Activated CD8-positive, alpha-beta memory T cell treated with anti-CD3 and anti-CD28 coated beads for 24 hours (primary cell): ENCODE results near the gene CHID1.

Experiments used
- DNase-seq: peaks from one replicate; pipeline ENCODE4 v3.0.0-alpha.2; 2020

The CHID1 gene

DNA sequence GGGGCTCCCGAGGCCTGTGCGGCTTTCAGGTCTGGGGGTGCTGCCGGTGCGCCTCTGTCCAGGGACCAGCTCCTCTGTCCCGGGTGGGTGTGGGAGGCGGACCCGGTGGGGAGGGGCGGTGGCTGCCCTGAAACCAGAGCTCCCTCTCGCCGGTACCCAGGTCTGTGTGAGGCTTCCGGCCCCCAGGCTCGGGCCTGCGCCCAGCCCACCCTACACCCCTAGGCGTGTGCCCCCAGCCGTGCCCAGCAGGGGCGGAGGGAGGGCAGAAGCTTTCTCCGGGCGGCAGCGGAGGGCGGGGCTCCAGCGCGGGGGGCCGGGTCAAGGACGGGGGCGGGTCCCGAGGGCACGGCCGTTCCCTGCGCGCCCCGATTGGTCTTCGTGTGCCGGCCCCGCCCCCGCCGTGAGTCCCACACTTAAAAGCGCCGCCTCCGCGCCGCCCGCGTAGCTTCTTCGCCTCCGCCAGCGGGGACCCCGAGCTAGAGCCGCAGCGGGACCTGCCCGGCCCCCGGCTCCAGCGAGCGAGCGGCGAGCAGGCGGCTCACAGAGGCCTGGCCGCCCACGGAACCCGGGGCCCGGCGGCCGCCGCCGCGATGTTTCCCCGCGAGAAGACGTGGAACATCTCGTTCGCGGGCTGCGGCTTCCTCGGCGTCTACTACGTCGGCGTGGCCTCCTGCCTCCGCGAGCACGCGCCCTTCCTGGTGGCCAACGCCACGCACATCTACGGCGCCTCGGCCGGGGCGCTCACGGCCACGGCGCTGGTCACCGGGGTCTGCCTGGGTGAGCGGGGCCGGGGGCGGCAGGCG, 91.3 kb downstream of the CHID1 start:
- DNase-seq: peak; percentile 95

DNA sequence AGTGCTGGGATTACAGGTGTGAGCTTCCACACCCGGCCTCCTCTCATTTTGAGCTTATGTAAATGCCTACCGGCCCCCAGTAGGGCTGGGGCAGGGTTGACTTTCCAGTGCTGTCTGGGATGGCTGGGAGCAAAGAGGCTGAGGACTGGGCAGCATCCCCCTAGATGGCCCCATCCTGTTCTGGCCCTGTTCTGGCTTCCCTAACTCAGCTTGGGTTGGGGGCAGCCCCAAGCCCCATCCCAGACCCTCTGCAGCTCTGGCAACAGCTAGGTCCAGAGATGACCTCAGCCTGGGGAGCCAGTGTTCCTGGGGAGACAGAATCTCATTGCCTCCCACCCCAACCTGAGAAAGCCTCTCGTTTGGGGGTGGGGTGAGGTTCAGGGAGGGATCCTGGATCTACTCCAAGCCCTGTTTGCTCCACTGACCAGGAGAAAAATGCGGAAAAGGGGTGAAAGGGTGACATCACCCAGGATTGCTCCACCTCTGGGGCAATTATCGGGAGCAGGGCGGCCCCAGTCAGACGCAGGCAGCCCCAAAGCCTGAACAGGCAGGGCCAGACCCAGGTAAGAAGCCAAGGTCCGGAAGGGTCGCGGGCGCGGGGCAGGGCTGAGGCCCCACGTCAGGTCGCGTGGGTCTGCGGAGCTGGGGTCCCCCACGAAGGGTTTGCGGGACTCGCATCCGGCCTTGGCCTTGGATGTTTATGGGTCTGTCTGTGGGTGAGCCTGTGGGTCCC, 92.0 kb downstream of the CHID1 start, which contains the start of gene PNPLA2:
PNPLA2 (plus strand) TSS at position 519 of the 733 bp plus-strand sequence. CDS start 805 bp downstream, outside the sequence.
- DNase-seq: no peak
